ENCODE measurements around the gene CPA1. TPM values are rescaled to one million over a fixed set of nuclear protein-coding genes. Genes with fewer than 3 reads are reported as not detected.

CPA1 gene
- total and polyA plus RNA-seq, 8 donors: 12,124 to 50,686 (median 30,306) TPM

DNA sequence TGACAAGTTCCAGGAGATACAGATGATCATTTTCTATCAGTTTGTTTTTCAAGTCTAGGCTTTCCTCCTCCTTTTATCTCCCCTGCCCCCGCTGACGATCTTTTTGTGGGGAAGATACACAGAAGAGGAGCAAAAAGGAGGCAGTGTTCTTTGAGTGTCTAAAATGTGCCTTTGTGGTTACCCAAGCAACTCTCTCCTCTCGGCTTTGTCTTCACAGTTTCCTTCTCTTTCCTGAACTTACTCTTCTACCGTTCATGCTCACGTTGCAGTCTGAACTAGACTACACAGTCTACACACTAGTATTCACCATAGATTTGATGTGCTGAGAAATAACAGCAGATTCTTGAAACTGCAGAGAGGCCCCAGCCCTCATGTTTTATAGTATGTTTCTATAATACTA lies 36.9 kb downstream of the CPA1 start:
- H3K27me3 ChIP-seq: no peaks in the 10 kb centered on the region
- DNase-seq (no peak), FAIRE-seq (no peak), ATAC-seq (no peak)
- no peaks in the 10 kb centered on the region for H3K9me3 ChIP-seq
- no peaks in the 10 kb centered on the region for H3K4me1 ChIP-seq
- no peak overlapping the region for H3K27ac ChIP-seq
- TF ChIP-seq CTCF (IDR thresholded peaks at IDR 0.05): no peak
- 84 to 95% methylated on average over 5 of the region's 5 CpGs for WGBS, 2 donors
- intact Hi-C loops (cut with DNase I): no loop called here
- H3K36me3 ChIP-seq: no peaks in the 10 kb centered on the region
- no peak overlapping the region for H3K4me3 ChIP-seq

GRCh38 chr7:130418306-130418705 lies 38.0 kb downstream of the CPA1 start:
- intact Hi-C loops (cut with DNase I): no loop called here
- ATAC-seq (no peak), FAIRE-seq (no peak), DNase-seq (no peak)
- no peak for TF ChIP-seq CTCF (IDR thresholded peaks at IDR 0.05)
- H3K4me1 ChIP-seq: no peaks in the 10 kb centered on the region
- no peaks in the 10 kb centered on the region for H3K9me3 ChIP-seq
- H3K27me3 ChIP-seq: no peaks in the 10 kb centered on the region
- WGBS, 2 donors: 95 to 97% methylated on average over 7 of the region's 7 CpGs
- H3K36me3 ChIP-seq: no peaks in the 10 kb centered on the region
- H3K27ac ChIP-seq: no peak overlapping the region
- H3K4me3 ChIP-seq: no peak overlapping the region

GRCh38 chr7:130419658-130420057 lies 39.4 kb downstream of the CPA1 start:
- intact Hi-C loops (cut with DNase I): no loop called here
- H3K9me3 ChIP-seq: no peaks in the 10 kb centered on the region
- no peak overlapping the region for H3K4me3 ChIP-seq
- no peaks in the 10 kb centered on the region for H3K4me1 ChIP-seq
- DNase-seq (no peak), ATAC-seq (no peak), FAIRE-seq (no peak)
- H3K36me3 ChIP-seq: no peaks in the 10 kb centered on the region
- TF ChIP-seq CTCF (IDR thresholded peaks at IDR 0.05): no peak
- H3K27ac ChIP-seq: no peak overlapping the region
- no peaks in the 10 kb centered on the region for H3K27me3 ChIP-seq
- WGBS, 2 donors: 86 to 88% methylated on average over 5 of the region's 5 CpGs

DNA sequence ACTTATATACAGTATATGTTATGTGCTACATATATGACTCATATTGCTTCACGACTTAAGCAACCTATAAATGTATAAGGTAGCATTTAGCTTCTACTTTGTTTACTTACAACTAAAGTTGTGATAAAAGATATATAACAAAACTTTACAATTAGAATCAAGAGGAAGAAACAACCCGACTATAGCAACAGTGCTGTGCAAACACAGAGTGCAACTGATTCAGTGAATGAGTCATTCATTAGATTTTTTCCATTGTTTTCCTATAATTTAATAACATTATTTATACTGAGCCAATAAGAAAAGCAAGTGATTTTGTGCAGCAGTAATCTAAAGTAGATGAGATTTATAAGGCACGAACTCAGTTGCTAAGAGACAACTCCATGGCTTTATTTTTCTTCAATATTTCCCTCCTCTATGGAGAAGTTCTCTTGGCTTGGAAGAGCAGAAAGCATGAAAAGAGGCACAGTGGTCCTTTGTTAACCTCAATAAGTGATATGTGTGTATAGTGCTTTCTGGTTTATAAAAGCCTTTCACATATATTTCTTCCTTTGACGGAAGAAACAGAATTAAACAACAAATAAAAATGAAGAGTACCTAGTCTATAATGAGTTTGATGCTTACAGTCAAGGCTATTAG lies 40.8 kb downstream of the CPA1 start:
- TF ChIP-seq CTCF (IDR thresholded peaks at IDR 0.05): no peak
- Histone ChIP-seq H3K27ac (no peak overlapping the region), H3K4me1 (no peaks in the 10 kb centered on the region), H3K4me3 (no peak overlapping the region), H3K27me3 (no peaks in the 10 kb centered on the region), H3K36me3 (no peaks in the 10 kb centered on the region), H3K9me3 (no peaks in the 10 kb centered on the region)
- WGBS, 2 donors: 86 to 89% methylated on average over 4 of the region's 4 CpGs
- FAIRE-seq (no peak), ATAC-seq (peak in 1 of 4 donors; percentile 35), DNase-seq (no peak)
- intact Hi-C loops (cut with DNase I): no loop called here

DNA sequence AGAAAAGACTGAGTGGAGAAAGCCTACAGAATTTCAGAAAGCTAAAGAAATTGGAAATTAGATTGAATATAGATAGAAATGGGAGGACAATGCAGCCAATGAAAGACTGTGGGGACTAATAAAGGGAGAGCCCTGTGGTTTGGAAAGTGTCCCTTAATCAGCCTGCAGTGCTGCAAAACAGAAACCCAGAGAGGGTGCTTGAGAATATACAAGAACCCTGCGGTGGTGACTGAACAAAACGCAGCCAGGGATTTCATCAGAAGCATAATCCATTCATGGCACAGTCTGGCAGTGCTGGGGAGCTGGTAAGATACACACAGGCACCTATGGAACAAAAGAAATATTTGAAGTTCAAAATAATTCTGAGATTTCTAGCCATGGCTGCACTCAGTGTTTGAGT lies 41.4 kb downstream of the CPA1 start:
- no peak for FAIRE-seq
- no peak for DNase-seq
- 60 to 73% methylated on average over 2 of the region's 2 CpGs for WGBS, 2 donors
- H3K4me1 ChIP-seq: no peaks in the 10 kb centered on the region
- no peaks in the 10 kb centered on the region for H3K27me3 ChIP-seq
- no peak for TF ChIP-seq CTCF (IDR thresholded peaks at IDR 0.05)
- H3K9me3 ChIP-seq: no peaks in the 10 kb centered on the region
- intact Hi-C loops (cut with DNase I): no loop called here
- H3K36me3 ChIP-seq: no peaks in the 10 kb centered on the region
- ATAC-seq: peak in 2 of 4 donors; percentile 12 to 56
- no peak overlapping the region for H3K4me3 ChIP-seq
- H3K27ac ChIP-seq: no peak overlapping the region

Data from pancreas (tissue), 10 donors.